B cell (primary cell): ENCODE results near the gene TIMM50.

Experiments used
- EZH2 ChIP-seq: IDR thresholded peaks from 2 replicates; pipeline ENCODE4 v1.6.1; 2012; ENCODE audit warnings: borderline replicate concordance, low read depth, mild to moderate bottlenecking, moderate library complexity, low read length; ENCODE audit not compliant: insufficient read depth, poor library complexity, severe bottlenecking
- TF ChIP-seq, protein P1 (sequence below): fragments of 200-600 bp; IDR thresholded peaks from one replicate; pipeline ENCODE4 v1.8.0; 2022; ENCODE audit warnings: antibody characterized with exemption, mild to moderate bottlenecking

DNA sequence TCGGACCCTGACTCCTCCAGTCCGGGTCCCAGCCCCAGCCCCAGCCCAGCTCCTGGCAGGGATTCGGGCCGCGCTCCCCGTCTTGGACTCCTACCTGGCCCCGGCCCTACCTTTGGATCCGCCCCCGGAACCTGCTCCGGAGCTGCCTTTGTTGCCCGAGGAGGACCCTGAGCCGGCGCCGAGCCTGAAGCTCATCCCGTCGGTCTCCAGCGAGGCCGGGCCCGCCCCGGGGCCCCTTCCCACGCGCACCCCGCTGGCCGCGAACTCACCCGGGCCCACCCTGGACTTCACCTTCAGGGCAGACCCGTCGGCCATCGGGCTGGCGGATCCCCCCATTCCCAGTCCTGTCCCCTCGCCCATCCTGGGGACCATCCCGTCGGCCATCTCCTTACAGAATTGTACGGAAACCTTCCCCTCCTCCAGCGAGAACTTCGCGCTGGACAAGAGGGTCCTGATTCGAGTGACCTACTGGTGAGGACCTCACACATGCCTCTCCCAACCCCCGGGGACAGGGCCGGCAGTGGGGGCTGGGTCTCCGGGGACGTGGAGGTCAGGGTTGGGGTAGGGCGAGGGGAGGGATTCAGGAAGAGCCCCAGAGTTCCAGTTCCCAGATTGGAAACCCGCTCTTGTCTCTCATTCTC lies 35.0 kb downstream of the TIMM50 start:
- TF ChIP-seq, protein P1, sequence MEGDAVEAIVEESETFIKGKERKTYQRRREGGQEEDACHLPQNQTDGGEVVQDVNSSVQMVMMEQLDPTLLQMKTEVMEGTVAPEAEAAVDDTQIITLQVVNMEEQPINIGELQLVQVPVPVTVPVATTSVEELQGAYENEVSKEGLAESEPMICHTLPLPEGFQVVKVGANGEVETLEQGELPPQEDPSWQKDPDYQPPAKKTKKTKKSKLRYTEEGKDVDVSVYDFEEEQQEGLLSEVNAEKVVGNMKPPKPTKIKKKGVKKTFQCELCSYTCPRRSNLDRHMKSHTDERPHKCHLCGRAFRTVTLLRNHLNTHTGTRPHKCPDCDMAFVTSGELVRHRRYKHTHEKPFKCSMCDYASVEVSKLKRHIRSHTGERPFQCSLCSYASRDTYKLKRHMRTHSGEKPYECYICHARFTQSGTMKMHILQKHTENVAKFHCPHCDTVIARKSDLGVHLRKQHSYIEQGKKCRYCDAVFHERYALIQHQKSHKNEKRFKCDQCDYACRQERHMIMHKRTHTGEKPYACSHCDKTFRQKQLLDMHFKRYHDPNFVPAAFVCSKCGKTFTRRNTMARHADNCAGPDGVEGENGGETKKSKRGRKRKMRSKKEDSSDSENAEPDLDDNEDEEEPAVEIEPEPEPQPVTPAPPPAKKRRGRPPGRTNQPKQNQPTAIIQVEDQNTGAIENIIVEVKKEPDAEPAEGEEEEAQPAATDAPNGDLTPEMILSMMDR, result no peak
- TF ChIP-seq EZH2, result peak; percentile 85
